Astrocyte (in vitro differentiated cells and primary cell): Measurements from ENCODE around the gene NUAK2.

ENCODE experiments used
- EZH2 ChIP-seq: IDR thresholded peaks from 2 replicates; pipeline ENCODE4 v1.6.1; 2012; ENCODE audit warnings: mild to moderate bottlenecking, low read length, inconsistent platforms; ENCODE audit not compliant: insufficient read depth
- TF ChIP-seq, protein P1 (sequence below): IDR thresholded peaks from 2 replicates; pipeline ENCODE4 v1.5.1; 2011; ENCODE audit warnings: low read depth, mild to moderate bottlenecking, inconsistent platforms, low read length, moderate library complexity; ENCODE audit not compliant: insufficient read depth

DNA sequence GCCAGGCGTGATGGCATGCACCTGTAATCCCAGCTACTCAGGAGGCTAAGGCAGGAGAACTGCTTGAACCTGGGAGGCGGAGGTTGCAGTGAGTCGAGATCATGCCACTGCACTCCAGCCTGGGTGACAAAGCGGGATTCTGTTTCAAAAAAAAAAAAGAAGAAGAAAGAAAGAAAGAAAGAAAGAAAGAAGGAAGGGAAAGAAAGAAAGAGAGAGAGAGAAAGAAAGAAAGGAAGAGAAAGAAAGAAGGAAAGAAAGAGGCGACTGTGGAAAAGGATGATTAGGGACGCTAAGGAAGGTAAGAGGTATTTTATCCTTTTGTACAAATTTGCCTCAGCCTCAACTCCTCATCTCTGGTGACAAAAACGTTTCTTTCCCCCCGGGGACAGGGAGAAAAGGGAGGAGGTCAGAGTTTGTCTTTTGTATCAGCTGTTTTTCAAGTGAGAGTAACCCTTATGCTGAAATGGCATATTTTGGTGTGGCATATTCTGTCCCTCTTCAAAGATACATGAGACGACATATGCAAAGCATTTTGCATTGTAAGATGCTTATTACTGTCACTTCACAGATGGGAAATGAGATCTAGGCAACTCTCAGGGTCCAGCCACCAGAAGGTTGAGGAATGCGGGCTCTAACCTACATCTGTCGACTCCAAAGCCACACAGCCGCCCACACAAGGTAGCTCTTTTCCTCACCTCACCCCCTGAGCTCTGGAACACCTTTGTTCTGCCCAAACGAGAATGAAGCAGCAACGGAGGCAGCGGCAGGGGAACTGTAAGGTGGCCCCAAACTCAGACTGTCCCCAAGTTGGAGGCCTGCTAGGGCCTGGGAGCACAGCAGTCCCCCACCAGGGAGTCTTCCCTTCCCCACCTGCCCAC, 38.0 kb downstream of the NUAK2 start:
- TF ChIP-seq, protein P1, sequence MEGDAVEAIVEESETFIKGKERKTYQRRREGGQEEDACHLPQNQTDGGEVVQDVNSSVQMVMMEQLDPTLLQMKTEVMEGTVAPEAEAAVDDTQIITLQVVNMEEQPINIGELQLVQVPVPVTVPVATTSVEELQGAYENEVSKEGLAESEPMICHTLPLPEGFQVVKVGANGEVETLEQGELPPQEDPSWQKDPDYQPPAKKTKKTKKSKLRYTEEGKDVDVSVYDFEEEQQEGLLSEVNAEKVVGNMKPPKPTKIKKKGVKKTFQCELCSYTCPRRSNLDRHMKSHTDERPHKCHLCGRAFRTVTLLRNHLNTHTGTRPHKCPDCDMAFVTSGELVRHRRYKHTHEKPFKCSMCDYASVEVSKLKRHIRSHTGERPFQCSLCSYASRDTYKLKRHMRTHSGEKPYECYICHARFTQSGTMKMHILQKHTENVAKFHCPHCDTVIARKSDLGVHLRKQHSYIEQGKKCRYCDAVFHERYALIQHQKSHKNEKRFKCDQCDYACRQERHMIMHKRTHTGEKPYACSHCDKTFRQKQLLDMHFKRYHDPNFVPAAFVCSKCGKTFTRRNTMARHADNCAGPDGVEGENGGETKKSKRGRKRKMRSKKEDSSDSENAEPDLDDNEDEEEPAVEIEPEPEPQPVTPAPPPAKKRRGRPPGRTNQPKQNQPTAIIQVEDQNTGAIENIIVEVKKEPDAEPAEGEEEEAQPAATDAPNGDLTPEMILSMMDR = no peak
- no peak for TF ChIP-seq EZH2
